ENCODE measurements around the gene ZNF789.

The ZNF789 gene

GRCh38 chr7:99459087-99459486 is 13.6 kb upstream of the ZNF789 start:
- H3K36me3 ChIP-seq (ENCODE audit: control insufficient read depth, insufficient read depth, low read length) = peaks cover 83% of the 10 kb centered on the region

GRCh38 chr7:99460651-99461050 is 12.0 kb upstream of the ZNF789 start:
- Histone ChIP-seq H3K27me3 (ENCODE audit: control insufficient read depth, insufficient read depth, low read length) (no peaks in the 10 kb centered on the region), H3K27ac (ENCODE audit: low read depth, low read length) (no peak overlapping the region), H3K36me3 (ENCODE audit: control insufficient read depth, insufficient read depth, low read length) (peaks cover 68% of the 10 kb centered on the region), H3K4me1 (ENCODE audit: control insufficient read depth, insufficient read depth, low read length) (no peaks in the 10 kb centered on the region), H3K4me3 (ENCODE audit: low read depth, low read length) (no peak overlapping the region), H3K9me3 (ENCODE audit: control insufficient read depth, insufficient read depth, low read length) (no peaks in the 10 kb centered on the region), H3K9ac (ENCODE audit: low read depth, low read length) (no peak overlapping the region)

More at GRCh38 chr7:99459087-99459486, 13.6 kb upstream of the ZNF789 start:
- no peaks in the 10 kb centered on the region for H3K9me3 ChIP-seq (ENCODE audit: control insufficient read depth, insufficient read depth, low read length)
- no peaks in the 10 kb centered on the region for H3K4me1 ChIP-seq (ENCODE audit: control insufficient read depth, insufficient read depth, low read length)
- H3K27ac ChIP-seq (ENCODE audit: low read depth, low read length) = no peak overlapping the region
- H3K9ac ChIP-seq (ENCODE audit: low read depth, low read length) = no peak overlapping the region
- no peak overlapping the region for H3K4me3 ChIP-seq (ENCODE audit: low read depth, low read length)
- no peaks in the 10 kb centered on the region for H3K27me3 ChIP-seq (ENCODE audit: control insufficient read depth, insufficient read depth, low read length)

- Histone ChIP-seq H3K27me3 (ENCODE audit: control insufficient read depth, insufficient read depth, low read length) (no peaks in the 10 kb centered on the region), H3K4me1 (ENCODE audit: control insufficient read depth, insufficient read depth, low read length) (no peaks in the 10 kb centered on the region), H3K27ac (ENCODE audit: low read depth, low read length) (no peak overlapping the region), H3K4me3 (ENCODE audit: low read depth, low read length) (no peak overlapping the region), H3K36me3 (ENCODE audit: control insufficient read depth, insufficient read depth, low read length) (peaks cover 62% of the 10 kb centered on the region), H3K9me3 (ENCODE audit: control insufficient read depth, insufficient read depth, low read length) (no peaks in the 10 kb centered on the region), H3K9ac (ENCODE audit: low read depth, low read length) (no peak overlapping the region)
These were observed 11.5 kb upstream of the ZNF789 start for GRCh38 chr7:99461221-99461620.

- Histone ChIP-seq H3K9ac (ENCODE audit: low read depth, low read length) (peak overlapping the region; percentile 97), H3K4me1 (ENCODE audit: control insufficient read depth, insufficient read depth, low read length) (no peaks in the 10 kb centered on the region), H3K27me3 (ENCODE audit: control insufficient read depth, insufficient read depth, low read length) (no peaks in the 10 kb centered on the region), H3K27ac (ENCODE audit: low read depth, low read length) (peak overlapping the region; percentile 96), H3K36me3 (ENCODE audit: control insufficient read depth, insufficient read depth, low read length) (peaks cover 21% of the 10 kb centered on the region), H3K9me3 (ENCODE audit: control insufficient read depth, insufficient read depth, low read length) (no peaks in the 10 kb centered on the region), H3K4me3 (ENCODE audit: low read depth, low read length) (peak overlapping the region; percentile 97)
These were observed 7.3 kb upstream of the ZNF789 start for GRCh38 chr7:99465421-99465768.

- no peaks in the 10 kb centered on the region for H3K27me3 ChIP-seq (ENCODE audit: control insufficient read depth, insufficient read depth, low read length)
- peaks cover 6% of the 10 kb centered on the region for H3K36me3 ChIP-seq (ENCODE audit: control insufficient read depth, insufficient read depth, low read length)
- H3K9me3 ChIP-seq (ENCODE audit: control insufficient read depth, insufficient read depth, low read length) = no peaks in the 10 kb centered on the region
- H3K4me3 ChIP-seq (ENCODE audit: low read depth, low read length) = no peak overlapping the region
- no peaks in the 10 kb centered on the region for H3K4me1 ChIP-seq (ENCODE audit: control insufficient read depth, insufficient read depth, low read length)
- H3K27ac ChIP-seq (ENCODE audit: low read depth, low read length) = no peak overlapping the region
- no peak overlapping the region for H3K9ac ChIP-seq (ENCODE audit: low read depth, low read length)
These were observed 4.3 kb upstream of the ZNF789 start for GRCh38 chr7:99468336-99468918.

GRCh38 chr7:99469381-99470065 is 3.2 kb upstream of the ZNF789 start:
- Histone ChIP-seq H3K4me1 (ENCODE audit: control insufficient read depth, insufficient read depth, low read length) (peaks cover 3% of the 10 kb centered on the region; the same call in 1 of the 2 replicates), H3K27ac (ENCODE audit: low read depth, low read length) (no peak overlapping the region), H3K9me3 (ENCODE audit: control insufficient read depth, insufficient read depth, low read length) (no peaks in the 10 kb centered on the region), H3K4me3 (ENCODE audit: low read depth, low read length) (peak overlapping the region; percentile 59), H3K9ac (ENCODE audit: low read depth, low read length) (peak overlapping the region; percentile 41; the same call in 1 of the 2 replicates), H3K27me3 (ENCODE audit: control insufficient read depth, insufficient read depth, low read length) (no peaks in the 10 kb centered on the region), H3K36me3 (ENCODE audit: control insufficient read depth, insufficient read depth, low read length) (no peaks in the 10 kb centered on the region)

GRCh38 chr7:99473315-99473596 is 566 bp downstream of the ZNF789 start:
- peak overlapping the region; percentile 75 for H3K9ac ChIP-seq (ENCODE audit: low read depth, low read length)
- H3K4me1 ChIP-seq (ENCODE audit: control insufficient read depth, insufficient read depth, low read length) = peaks cover 3% of the 10 kb centered on the region; the same call in 1 of the 2 replicates
- no peaks in the 10 kb centered on the region for H3K27me3 ChIP-seq (ENCODE audit: control insufficient read depth, insufficient read depth, low read length)
- H3K4me3 ChIP-seq (ENCODE audit: low read depth, low read length) = peak overlapping the region; percentile 99
- peaks cover 16% of the 10 kb centered on the region for H3K36me3 ChIP-seq (ENCODE audit: control insufficient read depth, insufficient read depth, low read length)
- H3K9me3 ChIP-seq (ENCODE audit: control insufficient read depth, insufficient read depth, low read length) = no peaks in the 10 kb centered on the region
- H3K27ac ChIP-seq (ENCODE audit: low read depth, low read length) = peak overlapping the region; percentile 71

GRCh38 chr7:99476107-99476506 is 3.4 kb downstream of the ZNF789 start:
- Histone ChIP-seq H3K9me3 (ENCODE audit: control insufficient read depth, insufficient read depth, low read length) (no peaks in the 10 kb centered on the region), H3K9ac (ENCODE audit: low read depth, low read length) (no peak overlapping the region), H3K4me1 (ENCODE audit: control insufficient read depth, insufficient read depth, low read length) (peaks cover 3% of the 10 kb centered on the region; the same call in 1 of the 2 replicates), H3K27me3 (ENCODE audit: control insufficient read depth, insufficient read depth, low read length) (no peaks in the 10 kb centered on the region), H3K27ac (ENCODE audit: low read depth, low read length) (no peak overlapping the region), H3K36me3 (ENCODE audit: control insufficient read depth, insufficient read depth, low read length) (peaks cover 36% of the 10 kb centered on the region), H3K4me3 (ENCODE audit: low read depth, low read length) (no peak overlapping the region)

GRCh38 chr7:99478464-99479440 is 6.1 kb downstream of the ZNF789 start:
- no peaks in the 10 kb centered on the region for H3K27me3 ChIP-seq (ENCODE audit: control insufficient read depth, insufficient read depth, low read length)
- no peaks in the 10 kb centered on the region for H3K9me3 ChIP-seq (ENCODE audit: control insufficient read depth, insufficient read depth, low read length)
- peaks cover 3% of the 10 kb centered on the region; the same call in 1 of the 2 replicates for H3K4me1 ChIP-seq (ENCODE audit: control insufficient read depth, insufficient read depth, low read length)
- H3K27ac ChIP-seq (ENCODE audit: low read depth, low read length) = no peak overlapping the region
- no peak overlapping the region for H3K9ac ChIP-seq (ENCODE audit: low read depth, low read length)
- H3K4me3 ChIP-seq (ENCODE audit: low read depth, low read length) = no peak overlapping the region
- peaks cover 48% of the 10 kb centered on the region for H3K36me3 ChIP-seq (ENCODE audit: control insufficient read depth, insufficient read depth, low read length)

- peaks cover 33% of the 10 kb centered on the region for H3K36me3 ChIP-seq (ENCODE audit: control insufficient read depth, insufficient read depth, low read length)
- no peaks in the 10 kb centered on the region for H3K4me1 ChIP-seq (ENCODE audit: control insufficient read depth, insufficient read depth, low read length)
- H3K9me3 ChIP-seq (ENCODE audit: control insufficient read depth, insufficient read depth, low read length) = no peaks in the 10 kb centered on the region
- H3K4me3 ChIP-seq (ENCODE audit: low read depth, low read length) = no peak overlapping the region
- no peaks in the 10 kb centered on the region for H3K27me3 ChIP-seq (ENCODE audit: control insufficient read depth, insufficient read depth, low read length)
- no peak overlapping the region for H3K27ac ChIP-seq (ENCODE audit: low read depth, low read length)
- H3K9ac ChIP-seq (ENCODE audit: low read depth, low read length) = no peak overlapping the region
These were observed 12.4 kb downstream of the ZNF789 start for GRCh38 chr7:99485094-99485493.

- H3K4me1 ChIP-seq (ENCODE audit: control insufficient read depth, insufficient read depth, low read length) = no peaks in the 10 kb centered on the region
- no peak overlapping the region for H3K4me3 ChIP-seq (ENCODE audit: low read depth, low read length)
- no peaks in the 10 kb centered on the region for H3K27me3 ChIP-seq (ENCODE audit: control insufficient read depth, insufficient read depth, low read length)
These were observed 16.5 kb downstream of the ZNF789 start for GRCh38 chr7:99489235-99489634.

More at GRCh38 chr7:99489235-99489634, 16.5 kb downstream of the ZNF789 start:
- peaks cover 6% of the 10 kb centered on the region for H3K9me3 ChIP-seq (ENCODE audit: control insufficient read depth, insufficient read depth, low read length)
- peaks cover 23% of the 10 kb centered on the region for H3K36me3 ChIP-seq (ENCODE audit: control insufficient read depth, insufficient read depth, low read length)
- no peak overlapping the region for H3K27ac ChIP-seq (ENCODE audit: low read depth, low read length)
- no peak overlapping the region for H3K9ac ChIP-seq (ENCODE audit: low read depth, low read length)

Data from HUES48 (cell line).